Kidney (tissue), 14 donors: Measurements from ENCODE around the gene ACSBG1. TPM values are rescaled to one million over a fixed set of nuclear protein-coding genes. Genes with fewer than 3 reads are reported as not detected.

Experiments used
- DNase-seq, 5 donors: peaks; one replicate each; pipeline ENCODE4 v3.0.0-alpha.2; 2013 to 2020
- FAIRE-seq: peaks from 2 replicates; lab custom pipeline; 2012; peaks lifted over from hg19 to GRCh38; lab: Jason Lieb, UNC
- H3K27ac ChIP-seq, 2 donors: one replicate each; pipeline ENCODE4 v1.7.0; 2013; ENCODE audit warnings: low read depth in 2 of 2, low read length in 2 of 2, inconsistent platforms in 1 of 2
- H3K27me3 ChIP-seq: one replicate; pipeline ENCODE4 v1.7.1; 2013; ENCODE audit warnings: low read length, inconsistent platforms; ENCODE audit not compliant: control insufficient read depth, insufficient read depth
- H3K36me3 ChIP-seq, 3 donors: one replicate each; pipeline versions ENCODE4 v1.7.0 to v1.7.1; 2013; ENCODE audit warnings: low read length in 3 of 3, control low read depth in 1 of 3, inconsistent platforms in 1 of 3; ENCODE audit not compliant: insufficient read depth in 3 of 3, control insufficient read depth in 2 of 3
- H3K4me1 ChIP-seq, 3 donors: one replicate each; pipeline versions ENCODE4 v1.7.0 to v1.7.1; 2013; ENCODE audit warnings: low read length in 3 of 3, inconsistent platforms in 1 of 3, low read depth in 1 of 3; ENCODE audit not compliant: control insufficient read depth in 2 of 3, insufficient read depth in 2 of 3
- H3K4me3 ChIP-seq, 3 donors: one replicate each; pipeline versions ENCODE4 v1.7.0 to v1.8.1; 2013; ENCODE audit warnings: low read length in 3 of 3, control low read depth in 1 of 3, inconsistent platforms in 1 of 3
- H3K9ac ChIP-seq, 3 donors: one replicate each; pipeline versions ENCODE4 v1.7.0 to v1.7.1; 2013; ENCODE audit warnings: low read length in 3 of 3, control low read depth in 1 of 3, inconsistent platforms in 1 of 3
- H3K9me3 ChIP-seq, 3 donors: one replicate each; pipeline versions ENCODE4 v1.7.0 to v1.7.1; 2013; ENCODE audit warnings: low read length in 3 of 3, control low read depth in 1 of 3, inconsistent platforms in 1 of 3; ENCODE audit not compliant: control insufficient read depth in 2 of 3, insufficient read depth in 1 of 3
- CTCF ChIP-seq: IDR thresholded peaks from 3 replicates; pipeline ENCODE4 v1.5.1; 2012; ENCODE audit warnings: mild to moderate bottlenecking, moderate library complexity, borderline replicate concordance; ENCODE audit not compliant: insufficient read depth; ENCODE audit errors: extremely low read depth
- intact Hi-C: fragments of 100-400 bp; cut with DNase I; formaldehyde crosslinking; loops from one replicate; pipeline ENCODE4 v1.11.1; 2022
- polyA plus RNA-seq: library from polyadenylated mRNA; stranded (reverse); fragments of 350-450 nt; fragmentation: Illumina TruSeq; extraction: RNeasy Lipid Tissue Mini Kit (QIAGEN cat#74804); gene quantifications from one replicate; pipeline ENCODE4 v1.2.3, GENCODE V29; 2014; ENCODE audit warnings: low read depth, low replicate concordance; ENCODE audit not compliant: insufficient read depth
- total RNA-seq: library from RNA; stranded (reverse); fragmentation: NEBNext Ultra II Directional; extraction: Animal tissue kit (Norgen Biotek cat#: 25700); gene quantifications from one replicate; pipeline ENCODE4 v1.2.1, GENCODE V29; 2021
- donor health status: control.
- donor health status: control.
- donor health status: control.
- donor health status: control.
- donor health status: control.
- donor health status: DM: yes; HTN: yes; CAD: no.
- donor health status: Normal renal cell carcinoma (clear cell type).

ACSBG1 gene
- total and polyA plus RNA-seq, 2 donors from 2014 or later: 0.13 to 0.86 TPM

GRCh38 chr15:78167227-78167888, 67.0 kb downstream of the ACSBG1 start:
- no peak for FAIRE-seq
- intact Hi-C loops: no loop called here
- Histone ChIP-seq H3K4me1 (no peaks in the 10 kb centered on the region), H3K36me3 (peaks cover 5 to 55% (median 37%) of the 10 kb centered on the region in 3 donors), H3K9me3 (no peaks in the 10 kb centered on the region), H3K27me3 (no peaks in the 10 kb centered on the region), H3K9ac (no peak overlapping the region), H3K27ac (no peak overlapping the region), H3K4me3 (no peak overlapping the region)
- DNase-seq: no peak
- no peak for TF ChIP-seq CTCF

GRCh38 chr15:78164010-78164409, 70.4 kb downstream of the ACSBG1 start:
- Histone ChIP-seq H3K27ac (no peak overlapping the region), H3K36me3 (peaks cover 5 to 47% (median 36%) of the 10 kb centered on the region in 3 donors), H3K27me3 (no peaks in the 10 kb centered on the region), H3K4me3 (no peak overlapping the region), H3K9me3 (no peaks in the 10 kb centered on the region), H3K4me1 (no peaks in the 10 kb centered on the region), H3K9ac (no peak overlapping the region)
- TF ChIP-seq CTCF: no peak
- FAIRE-seq (no peak), DNase-seq (no peak)
- intact Hi-C loops: no loop called here

- peaks cover 5 to 42% (median 26%) of the 10 kb centered on the region in 3 donors for H3K36me3 ChIP-seq
- no peak for DNase-seq
- intact Hi-C loops: no loop called here
Observed at GRCh38 chr15:78162038-78162437, 72.3 kb downstream of the ACSBG1 start.

More at GRCh38 chr15:78162038-78162437, 72.3 kb downstream of the ACSBG1 start:
- Histone ChIP-seq H3K9ac (no peak overlapping the region), H3K4me3 (no peak overlapping the region), H3K27ac (no peak overlapping the region), H3K27me3 (no peaks in the 10 kb centered on the region), H3K4me1 (no peaks in the 10 kb centered on the region), H3K9me3 (no peaks in the 10 kb centered on the region)
- no peak for FAIRE-seq
- no peak for TF ChIP-seq CTCF
